ENCODE data around the gene JCHAIN. TPM values are rescaled to one million over a fixed set of nuclear protein-coding genes. Genes with fewer than 3 reads are reported as not detected.
"Not testable (repeated sequence)": the region's sequence is repeated elsewhere in the genome, so short reads cannot be mapped to it uniquely, and the experiment has no call there.

Gene JCHAIN
- total and polyA plus RNA-seq, 4 donors: 18.3 to 276 (median 111) TPM

DNA sequence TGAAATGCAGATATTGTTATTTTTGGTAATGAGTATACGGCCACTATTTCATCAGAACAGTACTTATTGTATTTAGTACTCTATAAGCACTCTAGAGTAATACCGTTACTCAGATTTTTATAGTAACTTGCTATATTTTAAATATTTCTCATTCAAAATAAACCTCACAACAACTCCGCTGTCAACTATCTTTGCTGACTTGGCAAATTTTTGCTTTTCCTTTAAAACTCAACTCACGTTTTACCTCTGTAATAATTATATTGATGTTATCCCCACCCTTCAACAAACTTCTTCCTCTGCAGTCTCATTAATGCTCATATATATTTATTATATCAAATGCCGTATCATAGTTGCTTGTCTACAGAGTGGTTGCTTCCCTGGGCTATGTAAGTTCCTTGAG, 9.0 kb downstream of the JCHAIN start:
- H3K36me3 ChIP-seq (ENCODE audit: control insufficient read depth in 4 of 4, insufficient read depth in 4 of 4, low read length in 4 of 4): no peaks in the 10 kb centered on the region
- WGBS, 2 donors: 88 to 94% methylated on average over 5 of the region's 5 CpGs
- H3K27me3 ChIP-seq (ENCODE audit: control insufficient read depth in 3 of 3, insufficient read depth in 3 of 3, low read length in 2 of 3): no peaks in the 10 kb centered on the region
- H3K4me3 ChIP-seq: no peak overlapping the region
- no peak overlapping the region for H3K9ac ChIP-seq (ENCODE audit: insufficient read depth in 1 of 2, low read length in 2 of 2)
- peaks cover 0 to 4% (median 0%) of the 10 kb centered on the region in 5 donors for H3K4me1 ChIP-seq (ENCODE audit: control insufficient read depth in 5 of 5, insufficient read depth in 5 of 5, low read length in 5 of 5)
- DNase-seq (no peak), ATAC-seq (ENCODE audit: insufficient read depth, low FRiP score) (no peak)
- no peaks in the 10 kb centered on the region for H3K9me3 ChIP-seq (ENCODE audit: control insufficient read depth in 4 of 4, insufficient read depth in 3 of 4, low read length in 3 of 4)
- H3K27ac ChIP-seq (ENCODE audit: low read depth in 1 of 2, low read length in 1 of 2): no peak overlapping the region
- TF ChIP-seq, protein P1, sequence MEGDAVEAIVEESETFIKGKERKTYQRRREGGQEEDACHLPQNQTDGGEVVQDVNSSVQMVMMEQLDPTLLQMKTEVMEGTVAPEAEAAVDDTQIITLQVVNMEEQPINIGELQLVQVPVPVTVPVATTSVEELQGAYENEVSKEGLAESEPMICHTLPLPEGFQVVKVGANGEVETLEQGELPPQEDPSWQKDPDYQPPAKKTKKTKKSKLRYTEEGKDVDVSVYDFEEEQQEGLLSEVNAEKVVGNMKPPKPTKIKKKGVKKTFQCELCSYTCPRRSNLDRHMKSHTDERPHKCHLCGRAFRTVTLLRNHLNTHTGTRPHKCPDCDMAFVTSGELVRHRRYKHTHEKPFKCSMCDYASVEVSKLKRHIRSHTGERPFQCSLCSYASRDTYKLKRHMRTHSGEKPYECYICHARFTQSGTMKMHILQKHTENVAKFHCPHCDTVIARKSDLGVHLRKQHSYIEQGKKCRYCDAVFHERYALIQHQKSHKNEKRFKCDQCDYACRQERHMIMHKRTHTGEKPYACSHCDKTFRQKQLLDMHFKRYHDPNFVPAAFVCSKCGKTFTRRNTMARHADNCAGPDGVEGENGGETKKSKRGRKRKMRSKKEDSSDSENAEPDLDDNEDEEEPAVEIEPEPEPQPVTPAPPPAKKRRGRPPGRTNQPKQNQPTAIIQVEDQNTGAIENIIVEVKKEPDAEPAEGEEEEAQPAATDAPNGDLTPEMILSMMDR (IDR thresholded peaks at IDR 0.05; ENCODE audit: control extremely low read depth, extremely low read depth): no peak

DNA sequence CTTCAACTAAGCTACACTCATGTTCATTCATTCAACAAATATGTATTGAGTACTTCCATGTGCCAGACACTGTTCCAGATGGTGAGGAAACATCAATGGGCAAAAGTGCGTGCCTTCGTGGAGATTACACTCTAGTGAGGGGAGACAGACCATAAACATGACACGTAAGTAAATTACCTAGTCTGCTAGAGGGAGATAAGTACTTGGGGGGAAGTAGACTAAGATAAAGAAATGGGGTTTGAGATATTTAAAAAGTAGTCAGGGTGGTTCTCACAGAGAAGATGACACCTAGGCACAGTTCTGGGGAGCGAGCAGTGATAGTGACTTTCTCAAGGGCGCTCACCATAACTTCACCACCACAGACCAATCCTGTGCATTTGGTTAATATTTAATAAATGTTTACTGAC, 11.7 kb downstream of the JCHAIN start:
- no peak for ATAC-seq (ENCODE audit: insufficient read depth, low FRiP score)
- H3K4me1 ChIP-seq (ENCODE audit: control insufficient read depth in 5 of 5, insufficient read depth in 5 of 5, low read length in 5 of 5): peaks cover 0 to 8% (median 0%) of the 10 kb centered on the region in 5 donors
- TF ChIP-seq, protein P1 (IDR thresholded peaks at IDR 0.05; ENCODE audit: control extremely low read depth, extremely low read depth): no peak
- H3K36me3 ChIP-seq (ENCODE audit: control insufficient read depth in 4 of 4, insufficient read depth in 4 of 4, low read length in 4 of 4): no peaks in the 10 kb centered on the region
- H3K4me3 ChIP-seq: no peak overlapping the region
- no peak overlapping the region for H3K9ac ChIP-seq (ENCODE audit: insufficient read depth in 1 of 2, low read length in 2 of 2)
- no peaks in the 10 kb centered on the region for H3K27me3 ChIP-seq (ENCODE audit: control insufficient read depth in 3 of 3, insufficient read depth in 3 of 3, low read length in 2 of 3)
- 72 to 79% methylated on average over 5 of the region's 5 CpGs for WGBS, 2 donors
- H3K27ac ChIP-seq (ENCODE audit: low read depth in 1 of 2, low read length in 1 of 2): no peak overlapping the region
- H3K9me3 ChIP-seq (ENCODE audit: control insufficient read depth in 4 of 4, insufficient read depth in 3 of 4, low read length in 3 of 4): no peaks in the 10 kb centered on the region
- no peak for DNase-seq

DNA sequence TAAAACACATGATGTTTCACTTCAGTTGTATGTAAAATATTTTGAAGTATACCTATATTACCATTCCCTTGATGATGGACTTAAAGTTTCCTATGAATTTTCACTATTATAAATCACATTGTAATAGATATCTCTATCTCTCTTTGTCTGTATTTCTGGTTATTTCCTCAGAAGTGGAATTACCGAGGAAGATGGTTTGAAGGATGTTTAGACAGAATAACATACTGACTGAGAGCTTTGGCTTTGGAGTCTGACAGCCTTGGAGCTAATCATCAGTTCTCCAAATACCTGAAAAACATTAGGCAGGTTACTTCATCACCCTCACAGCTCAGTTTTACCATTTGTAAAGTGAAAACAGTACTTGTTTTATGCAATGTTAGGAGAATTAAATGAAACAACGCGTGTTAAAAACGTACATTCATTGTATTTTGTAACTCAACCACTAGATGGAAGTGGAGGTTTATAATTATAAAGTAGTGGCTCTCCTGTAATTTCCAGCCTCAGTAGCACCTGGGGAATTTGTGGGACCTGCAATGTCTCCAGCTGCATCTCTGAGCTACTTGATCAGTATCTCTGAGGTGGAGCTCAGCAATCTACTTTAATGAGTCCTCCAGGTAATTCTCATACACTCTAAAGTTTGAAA, 14.3 kb downstream of the JCHAIN start:
- peaks cover 0 to 4% (median 0%) of the 10 kb centered on the region in 5 donors for H3K4me1 ChIP-seq (ENCODE audit: control insufficient read depth in 5 of 5, insufficient read depth in 5 of 5, low read length in 5 of 5)
- H3K36me3 ChIP-seq (ENCODE audit: control insufficient read depth in 4 of 4, insufficient read depth in 4 of 4, low read length in 4 of 4): no peaks in the 10 kb centered on the region
- peak in 2 of 3 donors; percentile 59 to 62 for DNase-seq
- ATAC-seq (ENCODE audit: insufficient read depth, low FRiP score): no peak
- no peak overlapping the region for H3K4me3 ChIP-seq
- WGBS, 2 donors: 7 to 12% methylated on average over 4 of the region's 4 CpGs
- H3K27ac ChIP-seq (ENCODE audit: low read depth in 1 of 2, low read length in 1 of 2): no peak overlapping the region
- no peaks in the 10 kb centered on the region for H3K9me3 ChIP-seq (ENCODE audit: control insufficient read depth in 4 of 4, insufficient read depth in 3 of 4, low read length in 3 of 4)
- TF ChIP-seq, protein P1 (IDR thresholded peaks at IDR 0.05; ENCODE audit: control extremely low read depth, extremely low read depth): no peak
- no peaks in the 10 kb centered on the region for H3K27me3 ChIP-seq (ENCODE audit: control insufficient read depth in 3 of 3, insufficient read depth in 3 of 3, low read length in 2 of 3)
- peak overlapping the region in 1 of 2 donors; percentile 33 for H3K9ac ChIP-seq (ENCODE audit: insufficient read depth in 1 of 2, low read length in 2 of 2)

DNA sequence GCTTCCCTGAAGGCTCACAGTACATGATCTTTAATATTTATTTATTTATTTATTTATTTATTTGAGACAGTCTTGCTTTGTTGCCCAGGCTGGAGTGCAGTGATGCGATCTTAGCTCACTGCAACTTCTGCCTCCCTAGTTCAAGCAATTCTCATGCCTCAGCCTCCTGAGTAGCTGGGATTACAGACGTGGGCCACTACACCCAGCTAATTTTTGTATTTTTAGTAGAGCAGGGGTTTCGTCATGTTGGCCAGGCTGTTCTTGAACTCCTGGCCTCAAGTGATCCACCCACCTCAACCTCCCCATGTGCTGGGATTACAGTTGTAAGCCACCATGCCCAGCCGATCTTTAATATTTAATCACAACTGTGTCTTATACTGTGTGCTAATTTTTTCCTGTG, 15.6 kb downstream of the JCHAIN start:
- WGBS, 2 donors: 86 to 90% methylated on average over 4 of the region's 4 CpGs
- DNase-seq; ATAC-seq (ENCODE audit: insufficient read depth, low FRiP score): not testable (repeated sequence)

More for the DNA sequence above, 15.6 kb downstream of the JCHAIN start:
- H3K27me3 ChIP-seq (ENCODE audit: control insufficient read depth in 3 of 3, insufficient read depth in 3 of 3, low read length in 2 of 3); H3K27ac ChIP-seq (ENCODE audit: low read depth in 1 of 2, low read length in 1 of 2); H3K9me3 ChIP-seq (ENCODE audit: control insufficient read depth in 4 of 4, insufficient read depth in 3 of 4, low read length in 3 of 4); H3K36me3 ChIP-seq (ENCODE audit: control insufficient read depth in 4 of 4, insufficient read depth in 4 of 4, low read length in 4 of 4); H3K9ac ChIP-seq (ENCODE audit: insufficient read depth in 1 of 2, low read length in 2 of 2); H3K4me3 ChIP-seq; H3K4me1 ChIP-seq (ENCODE audit: control insufficient read depth in 5 of 5, insufficient read depth in 5 of 5, low read length in 5 of 5): not testable (repeated sequence)

Data from lung (tissue), 12 donors.